Heart left ventricle (tissue), 13 donors: ENCODE measurements around the gene S100B.

ENCODE experiments used
- POLR2A ChIP-seq, 2 donors: fragments of 450-650 bp; IDR thresholded peaks; one replicate each; pipeline ENCODE4 v1.6.1; 2017; ENCODE audit warnings: antibody characterized with exemption in 2 of 2, mild to moderate bottlenecking in 2 of 2, moderate library complexity in 2 of 2
- TF ChIP-seq, protein P1 (sequence below), 12 donors: fragments of 200-600 bp; sonication (generic) in 4 of 12; IDR thresholded peaks; one replicate each; pipeline versions ENCODE4 v1.5.0 to v1.8.0; 2018 to 2022; ENCODE audit warnings: antibody characterized with exemption in 12 of 12, mild to moderate bottlenecking in 5 of 12
- donor health status: ischemic (EF 13 %, LVEDD 7.1; RV severe dilation, severe dysfunction).
- donor health status: DM: no; HTN: yes; CAD: no.
- donor health status: DM: no; HTN: no; CAD: no.
- donor health status: ischemic (EF 25% LVEDD 6.9; RV normal size, moderate dysfunction).
- donor health status: ischemic (EF 25% LVEDD 5.7; RV mildly dilated, moderate dysfunction).
- donor health status: ischemic (EF 35%, LVEDD 5.7; RV mildly dilated, moderate dysfunction).
- donor health status: nonischemic (EF 11% LVEDD 7.7; RV severe dilation, severe dysfunction).
- donor health status: DM: yes; HTN: yes; CAD: no.
- donor health status: PGD.
- donor health status: ischemic (EF 29% LVEDD 5.4; RV normal size, mild dysfunction).
- donor health status: nonischemic (EF 23%, LVEDD 6.1; RV moderate dilation, normal function).

DNA sequence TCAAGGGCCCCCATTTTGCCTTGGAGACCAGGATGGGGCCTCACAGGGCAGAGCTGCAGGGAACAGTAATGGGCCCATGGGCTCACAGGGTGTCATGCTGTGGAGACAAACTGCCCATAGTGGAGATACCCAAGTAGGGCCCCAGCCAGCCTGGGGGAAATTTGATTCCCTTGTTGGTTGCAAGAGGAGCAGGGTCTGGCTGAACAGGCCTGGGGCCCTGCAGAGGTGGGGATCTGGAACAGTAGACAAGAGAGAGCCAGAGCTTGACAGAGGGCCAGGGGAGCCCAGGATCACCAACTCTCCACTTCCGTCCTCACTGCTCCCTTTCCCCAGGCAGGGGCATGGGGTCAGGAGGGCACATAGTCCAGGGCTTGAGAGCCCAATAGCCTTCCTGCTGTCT lies 8.7 kb downstream of the S100B start:
- TF ChIP-seq, protein P1, sequence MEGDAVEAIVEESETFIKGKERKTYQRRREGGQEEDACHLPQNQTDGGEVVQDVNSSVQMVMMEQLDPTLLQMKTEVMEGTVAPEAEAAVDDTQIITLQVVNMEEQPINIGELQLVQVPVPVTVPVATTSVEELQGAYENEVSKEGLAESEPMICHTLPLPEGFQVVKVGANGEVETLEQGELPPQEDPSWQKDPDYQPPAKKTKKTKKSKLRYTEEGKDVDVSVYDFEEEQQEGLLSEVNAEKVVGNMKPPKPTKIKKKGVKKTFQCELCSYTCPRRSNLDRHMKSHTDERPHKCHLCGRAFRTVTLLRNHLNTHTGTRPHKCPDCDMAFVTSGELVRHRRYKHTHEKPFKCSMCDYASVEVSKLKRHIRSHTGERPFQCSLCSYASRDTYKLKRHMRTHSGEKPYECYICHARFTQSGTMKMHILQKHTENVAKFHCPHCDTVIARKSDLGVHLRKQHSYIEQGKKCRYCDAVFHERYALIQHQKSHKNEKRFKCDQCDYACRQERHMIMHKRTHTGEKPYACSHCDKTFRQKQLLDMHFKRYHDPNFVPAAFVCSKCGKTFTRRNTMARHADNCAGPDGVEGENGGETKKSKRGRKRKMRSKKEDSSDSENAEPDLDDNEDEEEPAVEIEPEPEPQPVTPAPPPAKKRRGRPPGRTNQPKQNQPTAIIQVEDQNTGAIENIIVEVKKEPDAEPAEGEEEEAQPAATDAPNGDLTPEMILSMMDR (IDR thresholded peaks at IDR 0.05) = no peak
- TF ChIP-seq POLR2A (IDR thresholded peaks at IDR 0.05) = no peak
